CD4-positive, alpha-beta T cell treated with Interleukin-17A for 4 hours (primary cell): ENCODE data around the gene MYOZ1.

Source experiments
- DNase-seq: peaks from one replicate; pipeline ENCODE4 v3.0.0-alpha.2; 2020; ENCODE audit warnings: mixed read lengths

Gene MYOZ1

GRCh38 chr10:73591935-73592699 lies 49.2 kb downstream of the MYOZ1 start:
- peak; percentile 32 for DNase-seq

- no peak for DNase-seq
These were observed 50.1 kb downstream of the MYOZ1 start, which contains the start of gene USP54 for GRCh38 chr10:73590881-73591799. Gene USP54 (minus strand): TSS chr10:73591342. CDS start chr10:73575658, 15,684 bp downstream.

GRCh38 chr10:73589563-73590126 lies 51.6 kb downstream of the MYOZ1 start:
- DNase-seq: no peak

- no peak for DNase-seq
These were observed 52.6 kb downstream of the MYOZ1 start for GRCh38 chr10:73588656-73589055.

GRCh38 chr10:73586583-73586984 lies 54.7 kb downstream of the MYOZ1 start:
- no peak for DNase-seq

GRCh38 chr10:73585327-73585726 lies 55.9 kb downstream of the MYOZ1 start:
- no peak for DNase-seq

GRCh38 chr10:73584737-73585136 lies 56.5 kb downstream of the MYOZ1 start:
- no peak for DNase-seq

GRCh38 chr10:73581918-73582317 lies 59.4 kb downstream of the MYOZ1 start:
- no peak for DNase-seq
